SK-N-SH (cell line): Measurements from ENCODE around the gene CLEC4M. TPM values are rescaled to one million over a fixed set of nuclear protein-coding genes. Genes with fewer than 3 reads are reported as not detected.

Experiments
- CTCF ChIA-PET: fragments of 300-600, 350-600 bp; formaldehyde crosslinking; extraction: SDS; loops from one replicate; lab custom pipeline; 2021; lab: Yijun Ruan, JAX
- POLR2A ChIA-PET: fragments of 350-600 bp; sonication (Branson Sonifier 250); formaldehyde crosslinking; extraction: SDS; loops from one replicate; lab custom pipeline; 2020; ENCODE audit warnings: antibody characterized with exemption, inconsistent platforms; lab: Yijun Ruan, JAX
- DNase-seq: peaks from one replicate; pipeline ENCODE4 v3.0.0; 2012
- H2AFZ ChIP-seq: fragments of 200-600 bp; sonication (generic); 2 replicates; pipeline ENCODE4 v1.8.1; 2016; ENCODE audit warnings: antibody characterized with exemption, mild to moderate bottlenecking, low read depth
- H3F3A ChIP-seq: fragments of 200-600 bp; sonication (generic); replicated peaks from 2 replicates; pipeline ENCODE3; 2016; ENCODE audit warnings: antibody characterized with exemption, mild to moderate bottlenecking; ENCODE audit not compliant: insufficient read depth
- H3K27ac ChIP-seq, 2 experiments: fragments of 200-500 bp in 1 of 2; fragments of 200-600 bp in 1 of 2; sonication (Bioruptor generic) in 1 of 2; sonication (generic), shearing (Covaris generic) in 1 of 2; 2 replicates each; pipeline versions ENCODE4 v1.5.1 to v1.6.1; 2014 to 2016; ENCODE audit warnings: low read depth in 2 of 2, inconsistent platforms in 1 of 2, low read length in 1 of 2, mild to moderate bottlenecking in 1 of 2, mixed read lengths in 1 of 2
- H3K27me3 ChIP-seq: fragments of 200-600 bp; sonication (generic), shearing (Covaris generic); 2 replicates; pipeline ENCODE4 v1.6.1; 2016; ENCODE audit warnings: mixed run types; ENCODE audit not compliant: insufficient read depth
- H3K36me3 ChIP-seq, 2 experiments: fragments of 200-500 bp in 1 of 2; fragments of 200-600 bp in 1 of 2; sonication (Bioruptor generic) in 1 of 2; sonication (generic) in 1 of 2; replicated peaks in 1 of 2; 2 replicates each; pipeline versions ENCODE3 to v1.5.1; 2014 to 2016; ENCODE audit warnings: low read length in 1 of 2, mild to moderate bottlenecking in 1 of 2; ENCODE audit not compliant: insufficient read depth in 2 of 2, control insufficient read depth in 1 of 2
- H3K4me1 ChIP-seq, 2 experiments: fragments of 200-500 bp in 1 of 2; fragments of 200-600 bp in 1 of 2; sonication (Bioruptor generic) in 1 of 2; sonication (generic), shearing (Covaris generic) in 1 of 2; 2 replicates each; pipeline versions ENCODE4 v1.5.1 to v1.6.1; 2014 to 2016; ENCODE audit warnings: low read depth in 1 of 2, low read length in 1 of 2, mixed run types in 1 of 2; ENCODE audit not compliant: insufficient read depth in 2 of 2, control insufficient read depth in 1 of 2
- H3K4me2 ChIP-seq: fragments of 200-600 bp; sonication (generic), shearing (Covaris generic); 2 replicates; pipeline ENCODE4 v1.6.1; 2017; ENCODE audit warnings: mixed run types
- H3K4me3 ChIP-seq, 2 experiments: fragments of 200-500 bp in 1 of 2; fragments of 200-600 bp in 1 of 2; sonication (Bioruptor generic) in 1 of 2; sonication (generic), shearing (Covaris generic) in 1 of 2; 2 replicates each; pipeline versions ENCODE4 v1.5.1 to v1.8.1; 2014 to 2016; ENCODE audit warnings: low read depth in 2 of 2, inconsistent platforms in 1 of 2, low read length in 1 of 2, mild to moderate bottlenecking in 1 of 2, mixed read lengths in 1 of 2, moderate library complexity in 1 of 2
- H3K79me2 ChIP-seq: fragments of 200-600 bp; sonication (generic); 2 replicates; pipeline ENCODE4 v1.8.1; 2017; ENCODE audit warnings: mild to moderate bottlenecking; ENCODE audit not compliant: insufficient read depth
- H3K9ac ChIP-seq: fragments of 200-600 bp; sonication (generic); 2 replicates; pipeline ENCODE4 v1.6.1; 2017; ENCODE audit warnings: mixed run types
- H3K9me2 ChIP-seq: fragments of 200-600 bp; sonication (generic); 2 replicates; pipeline ENCODE4 v1.6.1; 2017; ENCODE audit warnings: mixed run types
- H3K9me3 ChIP-seq: fragments of 200-600 bp; sonication (generic); 2 replicates; pipeline ENCODE4 v1.6.1; 2017; ENCODE audit warnings: mixed run types, mild to moderate bottlenecking, moderate library complexity
- H4K20me1 ChIP-seq: fragments of 200-600 bp; sonication (generic); 2 replicates; pipeline ENCODE4 v1.6.1; 2017; ENCODE audit warnings: mild to moderate bottlenecking, mixed run types; ENCODE audit not compliant: insufficient read depth
- CHD2 ChIP-seq: fragments of 150-350 bp; IDR thresholded peaks from 2 replicates; pipeline ENCODE4 v1.6.1; 2018; ENCODE audit warnings: low read length; ENCODE audit not compliant: partially characterized antibody
- FOXJ3 ChIP-seq: sonication (generic); formaldehyde crosslinking; IDR thresholded peaks from 2 replicates; pipeline ENCODE4 v1.5.1; 2020; ENCODE audit warnings: mild to moderate bottlenecking, missing genetic modification reagents
- FOXM1 ChIP-seq: IDR thresholded peaks from 2 replicates; pipeline ENCODE4 v1.4.0; 2012; ENCODE audit warnings: low read depth, mild to moderate bottlenecking
- GABPA ChIP-seq: IDR thresholded peaks from 2 replicates; pipeline ENCODE4 v1.4.0; 2012; ENCODE audit warnings: low read depth, mild to moderate bottlenecking
- GATA2 ChIP-seq: sonication (generic); formaldehyde crosslinking; IDR thresholded peaks from 2 replicates; pipeline ENCODE4 v1.5.0; 2020; ENCODE audit warnings: mild to moderate bottlenecking, missing genetic modification reagents
- IRF3 ChIP-seq: fragments of 150-350 bp; IDR thresholded peaks from 2 replicates; pipeline ENCODE4 v1.6.1; 2016; ENCODE audit warnings: mild to moderate bottlenecking, low read depth, low read length
- JUND ChIP-seq: IDR thresholded peaks from 2 replicates; pipeline ENCODE4 v1.4.0; 2012
- MXI1 ChIP-seq: IDR thresholded peaks from 2 replicates; pipeline ENCODE4 v1.6.1; 2012; ENCODE audit warnings: mild to moderate bottlenecking, low read depth, low read length, improper control_type of control experiment
- NRF1 ChIP-seq: IDR thresholded peaks from 2 replicates; pipeline ENCODE4 v1.6.1; 2012; ENCODE audit warnings: low read depth, mild to moderate bottlenecking, low read length
- PBX3 ChIP-seq: IDR thresholded peaks from 2 replicates; pipeline ENCODE4; 2012
- POLR2AphosphoS5 ChIP-seq: IDR thresholded peaks from 2 replicates; pipeline ENCODE4 v1.6.1; 2012; ENCODE audit warnings: low read depth, low read length
- RCOR1 ChIP-seq: fragments of 150-350 bp; IDR thresholded peaks from 2 replicates; pipeline ENCODE4 v1.6.1; 2017; ENCODE audit warnings: antibody characterized with exemption, low read length
- REST ChIP-seq: IDR thresholded peaks from 2 replicates; pipeline ENCODE4 v1.6.1; 2012; ENCODE audit warnings: mild to moderate bottlenecking, low read depth, low read length, moderate library complexity
- SIN3A ChIP-seq: IDR thresholded peaks from 2 replicates; pipeline ENCODE4 v1.6.1; 2012; ENCODE audit warnings: low read depth, mild to moderate bottlenecking, low read length, moderate library complexity, borderline replicate concordance
- SMC3 ChIP-seq: IDR thresholded peaks from 2 replicates; pipeline ENCODE4 v1.6.1; 2012; ENCODE audit warnings: low read depth, low read length, improper control_type of control experiment
- TCF12 ChIP-seq: IDR thresholded peaks from 2 replicates; pipeline ENCODE4 v1.4.0; 2012
- USF1 ChIP-seq: IDR thresholded peaks from 2 replicates; pipeline ENCODE4 v1.4.0; 2012; ENCODE audit warnings: low read depth, borderline replicate concordance
- YY1 ChIP-seq: IDR thresholded peaks from 2 replicates; pipeline ENCODE4 v1.4.0; 2012; ENCODE audit warnings: low read depth, mild to moderate bottlenecking
- WGBS: methylation state at CpG from one replicate; pipeline ENCODE4 v1.1.6; 2017; ENCODE audit warnings: low lambda C conversion rate; 5-methylcytosine and 5-hydroxymethylcytosine counted together
- polyA plus RNA-seq, 3 experiments: library from polyadenylated mRNA; depleted of rRNA; stranded (reverse); fragments of >200 nt; gene quantifications; 2 replicates each; pipeline ENCODE4 v1.2.3, GENCODE V29; 2012
- TF ChIP-seq, protein P1 (sequence below): fragments of 200-600 bp; sonication (generic); IDR thresholded peaks from 2 replicates; pipeline ENCODE4 v1.6.1; 2017; ENCODE audit warnings: antibody characterized with exemption, mild to moderate bottlenecking, moderate library complexity

Gene CLEC4M
- polyA plus RNA-seq, 1 of the 3 experiments (the other 2 are of a cell fraction): not detected

DNA sequence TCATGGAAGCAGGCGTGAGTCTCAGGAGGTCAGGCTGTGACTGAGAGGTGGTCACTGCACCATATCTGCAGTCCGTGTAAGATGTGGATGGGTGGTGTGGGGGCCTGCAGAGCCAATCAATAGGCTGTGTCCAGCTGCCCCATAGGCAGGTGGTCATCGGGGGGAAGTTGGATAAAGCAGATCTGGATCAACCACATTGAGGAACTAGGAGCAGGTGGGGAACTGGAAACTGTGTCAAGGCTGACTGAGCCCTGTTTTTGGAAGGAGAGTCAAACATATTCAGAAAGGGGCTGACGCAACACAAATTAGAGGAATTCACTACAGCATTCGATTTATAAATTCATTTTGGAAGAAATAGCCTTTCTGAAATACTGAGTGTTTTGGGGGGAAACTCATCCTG, 15.0 kb downstream of the CLEC4M start:
- POLR2A ChIA-PET: no interaction called here
- WGBS: 7% methylated on average over 5 of the region's 5 CpGs
- Histone ChIP-seq H3K36me3 (no peaks in the 10 kb centered on the region), H3K4me3 (no peak overlapping the region), H3K4me1 (no peaks in the 10 kb centered on the region; a peak in 1 of 4 replicates), H3K9me2 (no peaks in the 10 kb centered on the region), H2AFZ (no peak overlapping the region), H3K9ac (no peak overlapping the region), H3K27ac (no peak overlapping the region), H3F3A (no peaks in the 10 kb centered on the region)
- no peak for DNase-seq
- CTCF ChIA-PET: interaction anchor here (2.0 kb wide), 1 partner anchor 98 kb away, joined by 8 read pairs; the partner anchor contains the start of gene TRAPPC5
- TF ChIP-seq, protein P1, sequence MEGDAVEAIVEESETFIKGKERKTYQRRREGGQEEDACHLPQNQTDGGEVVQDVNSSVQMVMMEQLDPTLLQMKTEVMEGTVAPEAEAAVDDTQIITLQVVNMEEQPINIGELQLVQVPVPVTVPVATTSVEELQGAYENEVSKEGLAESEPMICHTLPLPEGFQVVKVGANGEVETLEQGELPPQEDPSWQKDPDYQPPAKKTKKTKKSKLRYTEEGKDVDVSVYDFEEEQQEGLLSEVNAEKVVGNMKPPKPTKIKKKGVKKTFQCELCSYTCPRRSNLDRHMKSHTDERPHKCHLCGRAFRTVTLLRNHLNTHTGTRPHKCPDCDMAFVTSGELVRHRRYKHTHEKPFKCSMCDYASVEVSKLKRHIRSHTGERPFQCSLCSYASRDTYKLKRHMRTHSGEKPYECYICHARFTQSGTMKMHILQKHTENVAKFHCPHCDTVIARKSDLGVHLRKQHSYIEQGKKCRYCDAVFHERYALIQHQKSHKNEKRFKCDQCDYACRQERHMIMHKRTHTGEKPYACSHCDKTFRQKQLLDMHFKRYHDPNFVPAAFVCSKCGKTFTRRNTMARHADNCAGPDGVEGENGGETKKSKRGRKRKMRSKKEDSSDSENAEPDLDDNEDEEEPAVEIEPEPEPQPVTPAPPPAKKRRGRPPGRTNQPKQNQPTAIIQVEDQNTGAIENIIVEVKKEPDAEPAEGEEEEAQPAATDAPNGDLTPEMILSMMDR: no peak
- TF ChIP-seq MXI1 (no peak), RCOR1 (no peak), POLR2AphosphoS5 (no peak), GATA2 (CRISPR knock-in tag) (no peak), CHD2 (no peak), YY1 (no peak), NRF1 (no peak), SIN3A (no peak), PBX3 (no peak), REST (no peak), FOXJ3 (no peak), SMC3 (no peak), FOXM1 (no peak), JUND (no peak), USF1 (no peak), IRF3 (no peak), GABPA (no peak), TCF12 (no peak)
- TF ChIP-seq, all 33 proteins: peak for 0
- no peak overlapping the region for H3K4me2 ChIP-seq
- H3K79me2 ChIP-seq: no peaks in the 10 kb centered on the region
- H3K9me3 ChIP-seq: no peaks in the 10 kb centered on the region
- H3K27me3 ChIP-seq: peaks cover 96% of the 10 kb centered on the region
- H4K20me1 ChIP-seq: no peaks in the 10 kb centered on the region
